ENCODE results near the gene ARID1B.

The ARID1B gene

DNA sequence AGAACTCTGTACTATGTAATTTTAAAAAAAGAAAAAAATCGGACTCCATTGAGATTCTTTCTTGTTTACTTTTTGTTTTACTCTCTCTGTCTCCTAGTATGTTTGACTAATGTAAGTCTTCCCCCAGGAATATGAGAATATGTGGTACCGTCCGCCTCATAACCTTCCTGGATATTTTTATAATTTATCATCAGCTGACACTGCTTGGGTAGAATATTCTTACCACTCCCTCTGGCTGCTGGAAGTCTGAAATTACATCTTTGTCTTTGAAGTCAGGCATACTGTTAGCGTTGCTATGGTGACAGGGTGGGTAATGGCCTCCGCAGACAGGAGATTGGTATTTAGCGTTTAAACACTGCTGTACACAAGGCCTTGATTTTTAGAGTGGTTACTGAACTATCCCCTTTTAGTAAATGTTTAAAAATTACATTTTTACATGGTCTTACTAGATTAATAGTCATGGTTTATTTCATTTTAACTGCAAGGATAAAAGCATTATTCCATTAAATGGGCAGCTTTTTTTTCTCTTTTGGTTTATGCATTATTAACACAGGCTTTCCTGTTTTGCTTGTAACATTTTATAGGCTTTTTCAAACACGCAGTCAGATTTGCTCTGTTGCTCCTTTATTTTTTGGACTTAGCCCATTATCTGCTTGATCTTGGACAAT lies 176.4 kb downstream of the ARID1B start (continued):
- TF ChIP-seq ZNF529 (tag by site-specific recombination; IDR thresholded peaks at IDR 0.05; ENCODE audit: insufficient replicate concordance) (no peak), GLI4 (tag by site-specific recombination; IDR thresholded peaks at IDR 0.05) (no peak), ZNF843 (tag by site-specific recombination; IDR thresholded peaks at IDR 0.05) (peak; percentile 22; the same call in 1 of the 2 replicates), WT1 (tag by site-specific recombination; IDR thresholded peaks at IDR 0.05) (0 out of 2 replicates have a peak, but pooled peaks have one; percentile 25), YY2 (tag by site-specific recombination; IDR thresholded peaks at IDR 0.05) (no peak), SP7 (tag by site-specific recombination; IDR thresholded peaks at IDR 0.05) (peak; percentile 81), ZNF776 (tag by site-specific recombination; IDR thresholded peaks at IDR 0.05; ENCODE audit: borderline replicate concordance) (no peak), ZNF24 (tag by site-specific recombination; IDR thresholded peaks at IDR 0.05) (no peak), ZNF10 (tag by site-specific recombination; IDR thresholded peaks at IDR 0.05) (no peak), ZBTB20 (tag by site-specific recombination; IDR thresholded peaks at IDR 0.05) (no peak), ZNF664 (tag by site-specific recombination; IDR thresholded peaks at IDR 0.05) (no peak), SETDB1 (IDR thresholded peaks at IDR 0.05; ENCODE audit: insufficient read length, low read length) (peak; percentile 33), ZNF585B (tag by site-specific recombination; IDR thresholded peaks at IDR 0.05) (no peak), ZNF174 (tag by site-specific recombination; IDR thresholded peaks at IDR 0.05) (no peak), ZNF473 (tag by site-specific recombination; IDR thresholded peaks at IDR 0.05) (no peak), ZNF132 (tag by site-specific recombination; IDR thresholded peaks at IDR 0.05; ENCODE audit: borderline replicate concordance) (no peak), GFI1B (tag by site-specific recombination; IDR thresholded peaks at IDR 0.05) (peak; percentile 50; the same call in 1 of the 2 replicates), YY1 (tag by site-specific recombination; IDR thresholded peaks at IDR 0.05) (0 out of 2 replicates have a peak, but pooled peaks have one; percentile 36), ZNF560 (tag by site-specific recombination; IDR thresholded peaks at IDR 0.05; ENCODE audit: borderline replicate concordance) (no peak), ZNF747 (tag by site-specific recombination; IDR thresholded peaks at IDR 0.05) (no peak), ZNF677 (tag by site-specific recombination; IDR thresholded peaks at IDR 0.05) (no peak), ZFP3 (tag by site-specific recombination; IDR thresholded peaks at IDR 0.05; ENCODE audit: low read depth) (no peak), ZNF274 (IDR thresholded peaks at IDR 0.05; ENCODE audit: low read length) (no peak), ZNF274 (tag by site-specific recombination; IDR thresholded peaks at IDR 0.05; ENCODE audit: borderline replicate concordance) (no peak), TCF7L2 (IDR thresholded peaks at IDR 0.05; ENCODE audit: borderline replicate concordance, low read depth, low read length) (peak; percentile 97), ZNF416 (tag by site-specific recombination; IDR thresholded peaks at IDR 0.05) (no peak), ZNF302 (tag by site-specific recombination; IDR thresholded peaks at IDR 0.05; ENCODE audit: low read depth) (no peak), ZSCAN30 (tag by site-specific recombination; IDR thresholded peaks at IDR 0.05) (0 out of 2 replicates have a peak, but pooled peaks have one; percentile 34), ZBTB1 (tag by site-specific recombination; IDR thresholded peaks at IDR 0.05) (no peak), ZNF223 (tag by site-specific recombination; IDR thresholded peaks at IDR 0.05) (no peak), ZNF350 (tag by site-specific recombination; IDR thresholded peaks at IDR 0.05) (no peak), ZNF354C (tag by site-specific recombination; IDR thresholded peaks at IDR 0.05; ENCODE audit: borderline replicate concordance, low read depth) (no peak), ZNF624 (tag by site-specific recombination; IDR thresholded peaks at IDR 0.05) (no peak)
- TF ChIP-seq, protein P1, sequence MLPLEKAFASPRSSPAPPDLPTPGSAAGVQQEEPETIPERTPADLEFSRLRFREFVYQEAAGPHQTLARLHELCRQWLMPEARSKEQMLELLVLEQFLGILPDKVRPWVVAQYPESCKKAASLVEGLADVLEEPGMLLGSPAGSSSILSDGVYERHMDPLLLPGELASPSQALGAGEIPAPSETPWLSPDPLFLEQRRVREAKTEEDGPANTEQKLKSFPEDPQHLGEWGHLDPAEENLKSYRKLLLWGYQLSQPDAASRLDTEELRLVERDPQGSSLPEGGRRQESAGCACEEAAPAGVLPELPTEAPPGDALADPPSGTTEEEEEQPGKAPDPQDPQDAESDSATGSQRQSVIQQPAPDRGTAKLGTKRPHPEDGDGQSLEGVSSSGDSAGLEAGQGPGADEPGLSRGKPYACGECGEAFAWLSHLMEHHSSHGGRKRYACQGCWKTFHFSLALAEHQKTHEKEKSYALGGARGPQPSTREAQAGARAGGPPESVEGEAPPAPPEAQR (tag by site-specific recombination; IDR thresholded peaks at IDR 0.05), result no peak
- TF ChIP-seq, protein P2, sequence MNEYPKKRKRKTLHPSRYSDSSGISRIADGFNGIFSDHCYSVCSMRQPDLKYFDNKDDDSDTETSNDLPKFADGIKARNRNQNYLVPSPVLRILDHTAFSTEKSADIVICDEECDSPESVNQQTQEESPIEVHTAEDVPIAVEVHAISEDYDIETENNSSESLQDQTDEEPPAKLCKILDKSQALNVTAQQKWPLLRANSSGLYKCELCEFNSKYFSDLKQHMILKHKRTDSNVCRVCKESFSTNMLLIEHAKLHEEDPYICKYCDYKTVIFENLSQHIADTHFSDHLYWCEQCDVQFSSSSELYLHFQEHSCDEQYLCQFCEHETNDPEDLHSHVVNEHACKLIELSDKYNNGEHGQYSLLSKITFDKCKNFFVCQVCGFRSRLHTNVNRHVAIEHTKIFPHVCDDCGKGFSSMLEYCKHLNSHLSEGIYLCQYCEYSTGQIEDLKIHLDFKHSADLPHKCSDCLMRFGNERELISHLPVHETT (tag by site-specific recombination; IDR thresholded peaks at IDR 0.05), result no peak
- TF ChIP-seq, protein P3, sequence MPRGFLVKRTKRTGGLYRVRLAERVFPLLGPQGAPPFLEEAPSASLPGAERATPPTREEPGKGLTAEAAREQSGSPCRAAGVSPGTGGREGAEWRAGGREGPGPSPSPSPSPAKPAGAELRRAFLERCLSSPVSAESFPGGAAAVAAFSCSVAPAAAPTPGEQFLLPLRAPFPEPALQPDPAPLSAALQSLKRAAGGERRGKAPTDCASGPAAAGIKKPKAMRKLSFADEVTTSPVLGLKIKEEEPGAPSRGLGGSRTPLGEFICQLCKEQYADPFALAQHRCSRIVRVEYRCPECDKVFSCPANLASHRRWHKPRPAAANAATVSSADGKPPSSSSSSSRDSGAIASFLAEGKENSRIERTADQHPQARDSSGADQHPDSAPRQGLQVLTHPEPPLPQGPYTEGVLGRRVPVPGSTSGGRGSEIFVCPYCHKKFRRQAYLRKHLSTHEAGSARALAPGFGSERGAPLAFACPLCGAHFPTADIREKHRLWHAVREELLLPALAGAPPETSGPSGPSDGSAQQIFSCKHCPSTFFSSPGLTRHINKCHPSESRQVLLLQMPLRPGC (tag by site-specific recombination; IDR thresholded peaks at IDR 0.05), result 0 out of 2 replicates have a peak, but pooled peaks have one; percentile 22
- TF ChIP-seq, protein P4, sequence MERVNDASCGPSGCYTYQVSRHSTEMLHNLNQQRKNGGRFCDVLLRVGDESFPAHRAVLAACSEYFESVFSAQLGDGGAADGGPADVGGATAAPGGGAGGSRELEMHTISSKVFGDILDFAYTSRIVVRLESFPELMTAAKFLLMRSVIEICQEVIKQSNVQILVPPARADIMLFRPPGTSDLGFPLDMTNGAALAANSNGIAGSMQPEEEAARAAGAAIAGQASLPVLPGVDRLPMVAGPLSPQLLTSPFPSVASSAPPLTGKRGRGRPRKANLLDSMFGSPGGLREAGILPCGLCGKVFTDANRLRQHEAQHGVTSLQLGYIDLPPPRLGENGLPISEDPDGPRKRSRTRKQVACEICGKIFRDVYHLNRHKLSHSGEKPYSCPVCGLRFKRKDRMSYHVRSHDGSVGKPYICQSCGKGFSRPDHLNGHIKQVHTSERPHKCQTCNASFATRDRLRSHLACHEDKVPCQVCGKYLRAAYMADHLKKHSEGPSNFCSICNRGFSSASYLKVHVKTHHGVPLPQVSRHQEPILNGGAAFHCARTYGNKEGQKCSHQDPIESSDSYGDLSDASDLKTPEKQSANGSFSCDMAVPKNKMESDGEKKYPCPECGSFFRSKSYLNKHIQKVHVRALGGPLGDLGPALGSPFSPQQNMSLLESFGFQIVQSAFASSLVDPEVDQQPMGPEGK (tag by site-specific recombination; IDR thresholded peaks at IDR 0.05), result no peak

All from HEK293 (cell line).